RKO (cell line): ENCODE measurements around the gene DAZAP2.

ENCODE experiments used
- DNase-seq: peaks from one replicate; pipeline ENCODE4 v3.0.0-alpha.2; 2016; ENCODE audit warnings: low spot score

Gene DAZAP2, protein sequence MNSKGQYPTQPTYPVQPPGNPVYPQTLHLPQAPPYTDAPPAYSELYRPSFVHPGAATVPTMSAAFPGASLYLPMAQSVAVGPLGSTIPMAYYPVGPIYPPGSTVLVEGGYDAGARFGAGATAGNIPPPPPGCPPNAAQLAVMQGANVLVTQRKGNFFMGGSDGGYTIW

DNA sequence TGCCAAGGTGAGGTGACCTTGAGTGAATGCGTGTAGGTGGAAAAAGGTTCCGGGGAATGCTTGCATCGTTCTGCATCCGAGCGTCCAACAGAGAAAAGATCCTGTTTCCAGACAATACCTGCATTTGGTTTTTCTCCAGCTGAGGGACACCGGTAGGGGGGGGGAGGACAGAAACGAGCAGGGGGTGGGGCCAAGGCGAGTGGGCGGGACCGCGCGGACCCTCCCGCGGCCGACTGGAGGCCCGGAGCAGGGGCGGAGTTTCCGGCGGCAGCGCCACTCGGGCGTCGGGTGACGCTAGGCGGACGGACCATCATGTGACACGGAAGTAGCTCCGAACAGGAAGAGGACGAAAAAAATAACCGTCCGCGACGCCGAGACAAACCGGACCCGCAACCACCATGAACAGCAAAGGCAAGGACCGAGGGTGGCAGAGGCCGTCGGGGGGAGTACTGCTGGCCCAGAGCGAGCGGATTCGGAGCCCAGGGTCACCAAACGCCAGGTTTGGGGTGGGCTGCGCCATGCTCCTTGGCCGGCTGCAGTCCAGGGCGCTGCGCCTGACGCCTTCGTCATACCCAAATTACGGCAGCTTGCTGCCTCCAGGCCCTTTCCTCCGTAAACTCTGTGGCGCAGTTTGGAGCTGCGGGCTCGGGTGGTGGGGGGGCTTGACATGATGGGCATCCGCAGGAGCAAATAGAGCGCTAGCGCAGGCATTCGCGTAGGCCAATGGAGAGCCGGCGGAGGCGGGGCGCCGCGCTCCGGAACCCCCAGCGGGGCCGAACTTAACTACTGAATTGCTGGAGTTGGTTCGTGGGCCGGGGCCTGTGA lies at the start of gene DAZAP2:
TSS of gene DAZAP2 (plus strand) at position 317 of the 825 bp plus-strand sequence. CDS start at position 399, 82 bp downstream.
- DNase-seq: peak; percentile 94

DNA sequence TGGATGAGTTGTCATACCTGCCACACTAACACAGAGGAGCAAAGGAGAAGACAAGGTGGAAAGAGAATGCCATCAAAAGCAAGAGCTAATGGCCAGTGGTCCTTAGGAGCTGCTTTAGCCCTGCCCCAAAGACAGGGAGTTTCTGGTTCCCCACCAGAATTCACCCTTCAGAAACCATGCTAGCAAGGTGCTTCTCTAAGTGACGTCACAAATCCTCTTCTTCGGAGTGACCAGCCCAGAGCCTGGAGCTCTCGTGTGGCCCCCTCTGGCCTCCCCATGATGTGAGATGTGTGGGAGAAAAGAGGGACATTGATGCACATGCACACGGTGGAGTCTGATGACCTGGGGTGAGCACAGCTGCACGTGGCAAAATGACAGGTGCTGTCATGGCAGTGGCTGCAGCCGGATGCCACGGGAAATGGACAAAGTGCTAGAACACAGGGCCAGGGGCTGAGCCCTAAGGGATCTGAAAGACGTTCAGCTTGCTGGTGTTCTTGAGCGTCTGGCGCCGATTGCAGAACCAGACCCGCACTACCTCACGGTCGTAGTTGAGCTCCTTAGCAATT lies 48.8 kb upstream of the DAZAP2 start:
- DNase-seq: no peak

DNA sequence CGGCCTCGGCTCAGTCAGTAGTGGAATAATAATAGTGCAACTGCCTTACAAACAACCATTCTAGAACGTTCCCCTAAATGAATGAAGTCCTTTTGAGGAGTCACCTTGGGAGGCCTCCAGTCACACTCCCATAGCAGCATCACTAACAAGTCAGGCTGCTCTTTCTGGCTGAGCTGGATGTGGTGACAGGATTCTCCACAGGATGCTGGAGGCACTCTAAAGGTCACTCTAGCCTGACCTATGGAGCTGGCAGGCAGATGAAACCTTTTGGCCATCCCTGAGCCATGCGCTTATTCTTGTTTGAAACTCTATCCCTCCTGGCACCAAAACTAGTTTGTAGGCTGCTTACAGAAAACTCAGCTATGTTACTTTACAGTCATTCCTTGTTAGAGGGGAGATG lies 47.8 kb upstream of the DAZAP2 start:
- no peak for DNase-seq

DNA sequence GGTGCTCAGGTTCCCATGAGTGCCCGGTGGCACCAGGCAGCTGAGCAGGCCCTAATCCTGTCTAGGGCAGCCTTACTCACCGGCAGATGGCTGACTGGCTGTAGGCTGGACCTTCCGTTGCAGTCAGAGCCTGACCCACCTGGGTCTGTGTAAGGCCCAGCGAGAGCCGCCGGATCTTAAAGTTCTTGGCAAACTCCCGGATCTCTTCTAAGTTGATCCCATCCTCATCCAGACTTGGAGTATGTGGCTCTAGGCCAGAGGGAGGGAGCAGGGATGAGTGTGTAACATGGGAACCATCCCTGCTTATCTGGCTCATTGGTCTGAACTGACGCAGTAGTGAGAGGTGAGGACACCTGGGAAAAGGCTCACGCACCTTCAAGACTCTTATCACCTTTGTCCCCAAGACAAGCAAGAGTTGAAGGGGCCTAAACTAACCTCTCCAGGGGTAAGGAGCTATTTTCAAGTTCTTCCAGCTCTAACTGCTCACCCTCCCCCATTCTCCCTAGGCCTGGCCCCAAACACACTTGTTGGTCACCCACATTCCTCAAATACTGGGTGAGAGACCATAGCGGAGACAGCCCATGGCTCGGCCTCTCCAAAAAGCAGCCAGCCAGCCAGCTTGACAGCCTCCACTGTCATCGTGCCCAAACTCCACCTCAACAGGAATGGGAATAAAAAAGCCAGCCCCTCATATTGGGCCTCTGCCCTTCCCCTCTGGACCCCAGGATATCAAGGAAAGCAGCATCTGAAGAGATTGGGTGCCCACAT lies 46.9 kb upstream of the DAZAP2 start:
- DNase-seq: no peak

- DNase-seq: no peak
Measured at GRCh38 chr12:51192284-51192671, 46.3 kb upstream of the DAZAP2 start.

GRCh38 chr12:51195841-51196240 lies 42.8 kb upstream of the DAZAP2 start:
- DNase-seq: no peak

GRCh38 chr12:51196547-51196946 lies 42.1 kb upstream of the DAZAP2 start:
- DNase-seq: no peak

DNA sequence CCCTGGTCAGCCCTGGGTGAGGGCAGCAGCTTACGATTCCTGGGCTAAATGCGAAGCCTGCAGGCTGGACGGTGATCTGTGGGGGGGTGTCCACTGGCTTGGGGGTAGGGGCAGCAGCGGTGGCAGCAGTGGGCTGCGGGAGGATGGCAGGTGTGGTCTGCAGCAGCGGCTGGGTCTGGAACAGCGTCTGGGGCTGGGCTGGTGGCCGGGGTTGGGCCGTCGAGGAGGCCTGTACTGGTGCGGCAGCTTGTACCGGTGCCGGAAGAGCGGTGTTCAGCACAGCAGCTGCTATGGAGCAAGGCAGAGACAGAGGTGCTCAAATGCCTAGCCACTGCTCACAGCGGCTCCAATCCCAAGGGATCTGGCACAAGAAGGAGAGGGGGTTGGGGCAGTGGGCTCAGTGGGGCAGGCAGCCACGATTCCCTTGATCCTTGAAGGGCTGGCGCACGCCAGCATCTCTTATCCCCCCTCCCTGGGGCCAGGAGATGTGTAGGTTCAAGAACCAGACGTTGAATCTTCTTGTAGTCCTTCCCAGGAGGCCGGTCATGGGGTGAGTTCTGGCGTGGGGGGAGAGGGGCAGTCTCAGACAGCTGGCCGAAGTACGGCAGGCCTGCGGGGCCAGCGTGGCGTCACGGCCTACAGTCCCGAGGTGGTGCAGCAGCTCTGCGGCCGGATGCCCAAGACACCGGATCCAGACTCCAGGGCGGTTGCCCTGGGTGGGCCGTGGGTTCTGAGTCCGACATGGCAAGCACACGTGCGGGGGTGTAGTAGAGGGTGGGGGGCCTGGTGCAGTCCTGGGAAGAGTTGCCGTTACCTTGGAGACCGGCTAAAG lies 40.7 kb upstream of the DAZAP2 start:
- DNase-seq: no peak

DNA sequence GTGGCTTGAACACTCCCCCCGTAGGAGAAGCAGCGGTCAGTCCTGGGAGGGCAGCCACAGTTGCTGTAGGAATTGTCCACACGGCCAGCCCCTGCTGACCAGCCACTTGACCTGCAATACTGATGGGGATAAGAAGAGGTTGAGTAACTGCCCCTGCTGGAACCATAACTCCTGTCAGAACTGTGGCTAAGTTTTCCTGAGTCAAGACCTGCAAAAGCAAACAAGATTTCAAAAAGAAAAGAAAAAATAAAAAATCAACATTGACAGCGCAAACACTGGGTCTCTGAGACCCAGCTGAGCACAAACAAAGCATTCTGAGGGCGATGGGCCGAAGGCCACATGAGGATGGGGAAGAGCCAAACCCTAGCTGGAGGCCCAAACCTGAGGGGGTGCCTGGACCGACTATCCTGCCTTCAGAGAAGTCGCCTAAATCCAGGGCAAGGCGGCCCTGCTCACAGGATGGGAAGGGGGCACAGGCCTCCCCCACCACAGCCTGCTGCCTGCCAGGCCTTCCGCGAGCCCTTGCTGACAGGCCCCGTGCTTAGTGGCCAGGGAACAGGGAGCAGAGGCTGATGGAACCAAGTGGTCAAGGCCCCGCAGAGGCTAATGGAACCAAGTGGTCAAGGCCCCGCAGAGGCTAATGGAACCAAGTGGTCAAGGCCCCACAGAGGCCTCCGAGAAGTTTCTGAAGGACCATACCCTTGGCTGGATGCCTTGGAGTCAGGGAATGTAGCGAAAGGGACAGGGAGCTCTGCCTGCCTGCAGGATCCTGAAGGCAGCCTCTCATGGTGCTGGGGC lies 39.9 kb upstream of the DAZAP2 start:
- DNase-seq: no peak

DNA sequence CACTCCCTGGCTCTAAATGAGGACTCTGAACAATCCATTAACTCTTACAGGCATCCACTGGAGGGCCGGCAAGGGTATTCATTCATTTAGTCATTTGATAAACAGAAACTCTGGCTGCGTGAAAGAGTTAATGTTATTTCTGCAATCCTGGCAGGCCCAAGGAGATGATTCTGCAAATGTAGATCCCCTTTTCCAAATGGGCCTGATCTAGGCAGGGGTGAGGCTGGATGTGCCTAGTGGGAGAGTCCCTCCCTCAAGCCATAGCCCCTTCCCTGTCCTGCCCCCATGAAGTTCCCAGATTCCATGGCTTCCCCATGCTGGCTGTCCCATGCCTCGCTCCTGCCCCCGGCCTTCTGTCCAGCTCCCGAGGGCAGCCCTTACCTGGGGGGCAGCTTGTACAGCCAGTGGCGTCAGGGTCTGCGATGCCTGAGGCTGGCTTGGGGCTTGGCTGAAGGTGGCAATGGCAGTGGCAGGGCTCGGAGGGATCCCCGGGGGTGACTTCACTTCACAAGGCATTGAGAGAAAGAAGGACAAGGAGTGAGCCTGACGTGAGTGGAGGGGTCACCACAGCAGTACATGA lies 39.2 kb upstream of the DAZAP2 start:
- no peak for DNase-seq

DNA sequence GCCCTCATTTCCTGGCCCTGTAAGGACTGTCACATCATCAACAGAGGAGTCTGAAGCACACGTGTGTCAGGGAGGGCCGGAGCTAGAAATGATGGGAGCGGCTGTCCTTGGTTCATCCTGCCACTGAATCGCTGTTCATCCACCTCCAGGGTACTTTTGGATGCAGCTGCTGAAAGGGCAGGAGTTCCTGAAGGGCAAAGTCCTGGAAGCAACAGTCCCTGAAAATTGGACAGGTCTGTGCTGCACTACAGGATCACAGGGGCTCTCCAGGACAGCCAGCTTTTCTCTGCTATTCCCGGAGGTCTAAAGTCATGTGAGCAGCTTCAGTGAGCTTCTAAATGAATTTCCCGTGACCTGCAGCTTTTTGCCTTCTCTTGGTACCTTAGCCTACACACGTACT lies 38.5 kb upstream of the DAZAP2 start:
- no peak for DNase-seq

DNA sequence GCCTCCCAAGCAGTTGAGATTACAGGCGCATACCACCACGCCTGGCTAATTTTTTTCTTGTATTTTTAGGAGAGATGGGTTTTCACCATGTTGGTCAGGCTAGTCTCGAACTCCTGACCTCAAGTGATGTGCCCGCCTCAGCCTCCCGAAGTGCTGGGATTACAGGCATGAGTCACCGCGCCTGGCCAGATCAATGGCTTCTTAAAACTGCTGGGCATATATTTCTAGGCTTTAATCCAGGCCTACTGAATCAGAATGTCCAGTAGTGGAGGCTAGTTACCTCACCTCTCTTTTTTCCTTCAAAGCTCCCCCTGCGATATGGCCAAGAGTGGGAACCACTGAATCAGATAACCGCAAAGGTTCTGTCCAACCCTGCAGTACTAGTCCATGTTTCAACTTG lies 37.8 kb upstream of the DAZAP2 start:
- DNase-seq: no peak

DNA sequence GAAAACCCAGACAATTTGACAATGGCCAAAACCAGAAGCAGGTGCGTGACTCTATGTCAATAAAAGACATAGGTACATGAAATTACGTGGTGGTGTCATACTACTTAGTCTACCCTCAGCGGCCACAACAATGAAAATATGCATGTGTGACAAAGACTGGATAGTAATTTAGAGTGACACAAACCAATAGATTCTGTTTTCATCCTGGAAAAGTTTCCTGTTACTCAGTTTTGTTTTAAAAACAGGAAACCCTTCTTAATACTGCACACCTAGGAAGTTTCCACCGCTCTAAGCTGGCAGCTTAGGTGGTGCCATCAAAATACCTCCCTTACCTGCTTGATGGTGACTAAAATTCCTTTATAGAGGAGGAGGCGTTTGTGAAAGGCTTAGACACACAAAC lies 35.9 kb upstream of the DAZAP2 start:
- DNase-seq: no peak

GRCh38 chr12:51205350-51205749 lies 33.3 kb upstream of the DAZAP2 start:
- DNase-seq: no peak

DNA sequence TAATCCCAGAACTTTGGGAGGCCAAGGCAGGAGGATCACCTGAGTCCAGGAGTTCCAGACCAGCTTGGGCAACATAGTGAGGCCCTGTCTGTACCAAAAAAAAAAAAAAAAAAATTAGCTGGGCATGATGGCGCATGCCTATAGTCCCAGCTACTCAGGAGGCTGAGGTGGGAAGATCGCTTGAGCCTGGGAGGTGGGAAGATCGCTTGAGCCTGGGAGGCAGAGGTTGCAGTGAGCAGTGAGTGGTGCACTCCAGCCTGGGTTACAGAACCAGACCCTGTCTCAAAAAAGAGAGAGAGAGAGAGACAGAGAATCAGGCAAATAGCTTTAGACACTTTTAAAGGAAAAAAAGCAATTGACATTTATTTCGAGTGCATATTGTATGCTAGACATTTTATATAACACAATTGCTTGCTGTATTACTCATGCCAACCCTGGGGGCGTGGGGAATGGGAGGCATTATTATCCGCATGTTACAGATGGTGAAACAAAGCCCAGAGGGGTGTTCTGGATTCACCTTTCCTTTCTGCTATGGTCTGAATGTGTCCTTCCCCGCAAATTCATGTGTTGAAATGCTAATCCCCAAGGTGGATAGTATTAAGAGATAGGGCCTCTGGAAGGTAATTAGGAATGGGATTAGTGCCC lies 30.5 kb upstream of the DAZAP2 start:
- DNase-seq: no peak

DNA sequence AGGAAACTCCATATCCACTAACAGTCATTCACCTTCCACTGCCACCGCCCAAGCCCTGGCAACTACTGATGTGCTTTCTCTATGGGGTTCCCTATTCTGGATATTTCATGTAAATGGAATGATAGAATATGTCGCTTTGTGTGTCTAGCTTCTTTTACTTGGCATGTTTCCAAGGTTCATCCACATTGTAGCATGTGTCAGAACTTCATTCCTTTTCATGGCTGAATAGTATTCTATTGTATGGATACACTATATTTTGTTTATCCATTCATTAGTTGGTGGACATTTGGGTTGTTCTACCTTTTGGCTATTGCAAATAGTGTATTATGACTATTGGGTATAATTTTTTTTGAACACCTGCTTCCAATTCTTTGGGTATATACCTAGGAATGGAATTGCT lies 29.4 kb upstream of the DAZAP2 start:
- no peak for DNase-seq

GRCh38 chr12:51210690-51211395 lies 27.8 kb upstream of the DAZAP2 start:
- DNase-seq: no peak

DNA sequence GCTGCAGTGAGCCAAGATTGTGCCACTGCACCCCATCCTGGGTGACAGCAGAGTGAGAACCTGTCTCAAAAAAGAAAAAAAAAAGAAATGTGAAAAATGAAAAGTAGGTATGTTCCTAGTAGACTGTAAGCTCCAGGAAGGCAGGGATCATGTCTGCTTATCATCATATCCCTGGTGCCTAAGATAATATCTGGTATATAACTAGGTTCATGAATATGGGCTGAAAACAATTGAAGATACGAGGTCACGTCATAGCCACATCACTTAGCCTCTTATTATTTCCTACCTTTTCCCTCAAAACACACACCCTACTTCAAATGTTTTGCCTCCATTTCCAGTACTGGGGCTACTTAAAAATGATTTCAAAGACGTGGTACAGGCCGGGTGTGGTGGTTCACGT lies 23.7 kb upstream of the DAZAP2 start:
- DNase-seq: no peak

DNA sequence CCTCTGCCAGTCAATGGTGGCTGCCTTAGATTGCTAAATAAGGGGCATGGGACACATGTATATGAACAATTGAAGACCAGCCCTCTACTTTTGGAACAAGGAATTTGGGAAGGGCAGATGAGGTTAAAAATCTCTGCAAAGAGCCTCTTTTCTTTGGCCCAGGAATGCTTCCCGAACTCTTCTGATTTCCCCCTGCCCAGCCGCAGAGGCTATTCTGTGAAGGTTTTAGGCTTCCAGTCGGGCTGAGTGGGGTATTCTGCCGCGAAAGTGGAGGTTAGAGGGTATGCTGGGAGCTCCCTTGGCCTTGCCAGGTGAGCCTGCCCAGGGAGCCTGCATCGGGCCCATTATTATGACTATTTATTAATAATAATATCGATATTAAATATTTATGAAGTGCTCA lies 22.0 kb upstream of the DAZAP2 start:
- no peak for DNase-seq
